ENCODE data around the gene PRKN.
"Not testable (repeated sequence)": the region's sequence is repeated elsewhere in the genome, so short reads cannot be mapped to it uniquely, and the experiment has no call there.

PRKN gene

DNA sequence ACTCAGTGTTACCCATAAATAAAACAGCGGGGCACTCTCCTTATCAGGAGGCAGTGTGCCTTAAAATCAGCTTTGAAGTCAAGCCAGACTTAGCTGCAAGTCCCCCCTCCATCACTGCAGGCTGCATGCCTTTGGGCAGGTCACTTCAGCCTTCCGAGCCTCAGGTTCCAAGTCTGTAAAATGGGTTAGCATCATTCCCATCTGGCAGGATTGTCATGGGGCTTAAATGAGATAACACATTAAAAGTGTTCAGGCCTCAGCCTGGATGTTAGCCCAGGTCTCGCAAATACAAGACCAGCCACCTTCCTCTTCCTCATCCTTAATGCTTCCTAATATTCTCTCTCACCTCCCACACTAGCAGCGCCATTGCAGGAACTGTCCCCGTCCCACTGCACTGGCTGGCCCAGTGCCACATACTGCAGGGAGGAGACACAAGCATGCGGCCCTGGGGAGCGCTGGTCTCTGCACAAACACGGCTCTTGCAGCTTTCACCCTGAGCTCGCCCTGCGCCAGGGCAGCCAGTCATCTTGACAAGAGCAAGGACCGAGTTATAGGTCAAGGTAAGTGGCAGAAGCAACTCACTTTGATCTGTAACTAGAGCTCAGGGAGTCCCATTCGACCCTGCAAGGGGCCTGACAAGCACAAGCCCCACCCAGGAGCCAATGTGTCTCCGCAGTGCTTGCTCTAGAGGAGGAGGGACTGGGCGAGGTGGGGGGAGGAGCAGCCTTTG lies 889.1 kb downstream of the PRKN start:
- no peak for DNase-seq (ENCODE audit: low read depth)

DNA sequence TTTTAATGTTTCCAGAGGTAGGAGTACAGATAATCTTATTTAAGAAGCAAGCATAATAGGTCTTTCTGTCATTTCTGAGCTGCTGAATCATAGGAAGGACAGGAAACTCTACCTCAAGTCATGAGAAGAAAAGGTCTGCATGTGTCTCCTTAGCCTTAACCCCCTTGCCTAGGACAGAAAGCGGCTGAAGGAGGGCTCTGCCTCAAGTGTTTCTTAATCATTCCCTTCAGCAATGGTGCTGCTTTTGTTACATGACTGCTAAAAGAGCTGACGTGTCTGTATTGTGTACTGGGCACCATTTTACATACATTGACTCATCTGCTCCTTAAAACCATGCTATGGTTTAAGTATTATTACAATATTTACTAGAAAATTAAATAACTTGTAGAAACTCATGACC lies 889.7 kb downstream of the PRKN start:
- no peak for DNase-seq (ENCODE audit: low read depth)

DNA sequence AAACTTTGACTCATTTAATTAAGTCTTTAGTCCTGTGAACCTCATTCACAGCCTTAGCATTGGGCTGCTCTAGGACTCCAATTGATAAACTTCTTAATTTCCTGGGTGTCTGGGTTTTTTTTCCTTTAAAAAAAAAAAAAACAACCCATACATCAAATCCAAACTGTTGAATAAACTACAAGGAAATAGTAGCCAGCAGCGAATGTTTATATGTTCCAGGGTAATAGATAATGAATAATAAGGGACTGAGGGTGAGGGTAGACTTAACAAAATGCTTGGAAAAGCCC lies 890.2 kb downstream of the PRKN start:
- DNase-seq (ENCODE audit: low read depth) = no peak

DNA sequence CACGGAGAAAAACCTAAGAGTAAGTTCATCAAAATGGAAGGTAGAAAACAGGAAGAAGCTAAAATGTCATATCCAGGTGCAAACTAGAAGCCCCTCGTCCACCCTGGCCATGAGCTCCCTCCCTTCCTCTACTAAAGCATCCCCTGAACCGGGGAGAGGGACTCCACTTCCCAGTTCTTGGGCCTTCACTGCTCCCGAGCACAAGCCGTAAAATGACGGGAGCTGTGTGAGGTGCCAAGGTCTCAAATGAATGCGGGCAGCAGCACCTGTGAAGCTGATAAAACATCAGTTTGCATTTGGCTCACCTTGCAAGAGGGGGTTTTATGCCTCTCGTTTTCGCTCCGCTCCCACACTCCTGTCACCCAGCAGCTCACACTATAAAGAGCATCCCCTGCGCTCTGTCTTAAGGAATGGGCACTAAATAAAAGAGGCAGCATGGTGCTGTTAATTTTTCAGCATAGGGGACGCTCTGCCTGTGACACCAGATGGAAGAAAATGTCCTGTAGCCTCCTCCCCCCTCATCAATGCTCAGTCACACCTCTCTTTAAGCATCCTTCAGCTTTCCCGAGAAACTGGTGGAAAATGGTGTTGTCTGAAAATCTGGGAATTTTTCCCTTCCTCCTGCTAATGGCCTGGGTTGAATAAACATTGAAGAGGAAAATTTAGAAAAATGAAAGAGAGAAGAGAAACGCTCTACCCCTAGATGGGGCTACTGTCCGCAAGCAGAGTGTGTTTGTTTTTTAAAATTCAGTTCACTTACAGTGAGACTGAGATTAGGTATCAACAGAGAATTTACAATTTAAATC lies 890.7 kb downstream of the PRKN start:
- DNase-seq (ENCODE audit: low read depth) = no peak

DNA sequence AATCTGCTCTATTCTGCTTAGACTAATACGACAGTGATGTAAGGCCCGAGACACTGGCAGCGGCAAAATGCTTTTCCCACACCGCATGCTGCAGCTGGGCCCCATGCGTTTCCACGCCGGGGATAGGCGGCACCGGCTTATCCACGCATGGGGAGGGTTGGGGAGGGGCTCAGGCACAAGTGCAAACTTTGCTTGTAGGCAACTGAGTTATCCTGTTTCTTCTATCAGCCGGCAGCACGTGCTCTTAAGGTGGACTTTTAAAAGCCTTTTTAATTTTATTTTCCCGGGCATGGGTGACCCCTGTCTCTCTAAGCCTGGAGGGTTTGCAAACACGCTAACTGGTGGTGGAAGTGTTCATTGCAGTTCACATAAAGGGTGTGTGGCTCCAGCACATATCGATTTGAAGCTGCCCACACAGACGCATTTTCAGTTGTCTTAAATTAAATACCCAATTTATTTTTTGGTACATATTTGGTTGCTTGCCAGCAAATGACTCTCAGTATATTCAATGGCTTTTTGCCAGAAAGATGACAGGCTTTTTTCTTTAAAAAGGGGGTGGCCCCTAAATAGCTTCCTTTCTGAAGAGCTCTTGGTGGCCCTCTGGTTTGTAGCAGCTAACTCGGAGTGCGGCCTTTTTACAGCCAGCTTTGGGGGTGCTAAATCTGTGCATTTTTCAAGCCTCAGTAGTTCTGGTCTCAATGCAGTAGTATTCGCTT lies 891.9 kb downstream of the PRKN start:
- DNase-seq (ENCODE audit: low read depth) = no peak

DNA sequence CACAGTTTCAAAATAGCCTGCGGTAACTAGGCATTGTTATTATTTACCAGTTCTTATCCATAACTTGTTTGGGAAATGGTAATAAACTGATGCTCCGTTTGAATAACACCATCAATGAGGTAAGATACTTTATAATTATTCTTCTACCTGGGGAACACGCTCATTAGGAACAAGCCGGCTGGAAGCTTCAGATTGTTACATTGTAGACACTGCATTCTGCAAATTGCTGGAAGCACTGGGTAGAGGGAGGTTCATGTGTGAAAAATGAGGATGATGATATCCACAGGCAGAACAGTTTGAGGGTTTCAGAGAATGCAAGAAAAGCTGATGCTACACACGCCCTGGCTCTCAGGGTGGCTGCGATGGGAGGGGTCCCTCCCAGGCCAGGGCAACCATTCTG lies 893.1 kb downstream of the PRKN start:
- DNase-seq (ENCODE audit: low read depth) = no peak

DNA sequence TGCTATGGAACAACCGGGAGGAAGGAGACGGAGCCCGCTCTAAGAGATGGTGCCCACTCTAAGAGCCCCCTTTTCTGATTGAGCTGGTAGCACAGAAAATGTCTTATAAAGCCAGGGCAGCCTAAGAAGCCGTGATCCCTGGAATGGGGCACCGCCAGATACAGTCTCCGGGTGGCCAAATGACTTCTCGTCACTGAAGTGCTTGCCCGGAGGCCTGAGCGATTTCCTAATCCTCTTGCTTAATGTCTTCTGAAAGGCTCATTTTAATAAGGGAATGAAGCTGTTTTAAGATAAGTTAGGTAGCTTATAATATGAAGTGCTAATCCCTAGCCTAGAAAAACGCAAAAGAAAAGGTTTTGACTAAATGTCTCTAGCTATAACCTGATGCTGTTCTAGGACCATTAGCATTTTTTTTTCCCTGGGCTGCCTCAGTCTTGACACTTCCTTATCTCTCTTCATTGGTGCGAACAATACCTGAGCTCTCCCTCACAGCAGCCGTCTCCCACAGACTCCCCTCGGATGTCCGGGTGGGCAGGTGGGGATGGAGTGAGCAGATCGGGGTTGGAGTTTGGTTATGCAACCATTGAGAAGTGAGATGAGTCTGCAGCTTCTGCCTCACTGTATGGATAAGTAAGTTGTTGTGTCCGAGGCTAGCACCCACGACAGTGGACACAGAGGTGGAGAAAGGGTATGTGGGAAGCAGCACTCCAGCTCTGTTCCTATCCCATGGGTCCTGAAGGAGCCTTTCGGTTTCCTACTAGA lies 894.3 kb downstream of the PRKN start:
- DNase-seq (ENCODE audit: low read depth) = no peak

DNA sequence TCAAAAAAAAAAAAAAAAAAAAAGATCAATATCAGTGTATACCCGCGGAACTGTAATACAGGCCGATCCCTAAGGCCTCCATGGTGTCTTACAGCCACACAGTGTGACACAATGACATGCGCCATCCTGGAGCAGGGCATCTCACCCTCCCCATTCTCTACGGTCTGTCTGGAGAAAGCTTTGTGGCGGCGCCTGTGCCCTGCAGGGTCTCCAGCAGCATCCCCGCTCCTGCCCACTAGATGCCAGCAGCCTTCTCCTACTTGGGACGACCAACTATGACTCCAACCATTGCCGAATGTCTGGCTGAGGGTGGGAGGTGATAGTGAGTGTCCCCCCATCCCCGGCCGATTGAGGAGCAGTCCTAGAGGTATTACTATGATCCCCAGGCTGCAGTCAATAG lies 894.9 kb downstream of the PRKN start:
- no peak for DNase-seq (ENCODE audit: low read depth)

DNA sequence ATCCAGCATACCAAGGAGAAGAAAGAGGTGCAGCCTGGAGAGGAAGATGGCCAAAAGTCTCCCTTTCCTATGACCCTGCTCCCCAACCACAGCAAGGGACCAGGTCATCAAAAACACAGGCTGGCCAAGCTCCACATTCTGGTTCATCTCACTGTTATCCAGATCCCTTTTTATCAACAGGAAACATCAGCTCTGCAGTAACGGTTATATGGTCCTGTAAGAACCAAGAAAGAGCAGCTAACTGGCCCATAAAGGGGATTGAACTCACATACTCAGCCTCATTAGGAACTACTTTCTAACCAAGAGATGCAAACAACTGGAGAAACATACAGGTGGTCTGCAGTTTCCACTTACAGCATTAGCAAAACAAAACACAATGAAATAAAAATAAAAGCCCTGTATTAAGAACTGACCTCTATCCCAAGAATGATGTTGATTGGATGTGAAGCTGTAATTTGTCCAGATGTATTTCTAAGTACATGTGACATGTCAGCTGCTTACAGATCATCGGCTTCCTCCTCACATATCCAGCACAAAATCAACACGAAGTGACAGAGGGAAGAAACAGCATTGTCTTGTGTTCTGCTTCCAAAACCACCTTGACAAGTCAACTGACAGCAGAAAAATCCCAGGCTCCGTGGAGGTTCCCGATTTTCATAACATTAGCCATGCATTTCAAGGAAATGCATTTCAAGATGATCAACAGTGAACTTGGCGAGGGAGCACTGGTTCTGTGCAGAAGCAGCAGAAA lies 896.5 kb downstream of the PRKN start:
- no peak for DNase-seq (ENCODE audit: low read depth)

DNA sequence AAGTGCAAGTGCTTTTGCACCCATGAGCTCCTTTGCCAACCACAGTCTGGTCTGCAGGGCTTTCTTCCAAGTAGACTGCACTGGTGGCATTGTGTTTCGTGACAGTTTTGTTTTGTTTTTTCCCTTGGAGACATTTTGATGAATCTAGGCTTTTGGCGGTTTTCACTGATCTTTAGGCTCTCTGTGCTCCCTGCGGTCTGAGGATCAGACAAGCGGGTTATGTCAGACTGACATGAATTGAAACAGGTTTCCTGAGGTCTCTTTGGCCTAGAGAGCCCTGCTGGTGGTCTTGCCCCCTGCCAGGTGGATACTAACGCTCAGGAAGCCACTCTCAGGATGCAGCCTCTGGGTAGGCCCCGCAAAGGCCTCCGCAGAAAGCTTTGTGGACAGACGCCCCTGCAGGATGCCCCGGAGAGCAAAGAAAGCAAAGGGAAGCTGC lies 898.3 kb downstream of the PRKN start:
- no peak for DNase-seq (ENCODE audit: low read depth)

DNA sequence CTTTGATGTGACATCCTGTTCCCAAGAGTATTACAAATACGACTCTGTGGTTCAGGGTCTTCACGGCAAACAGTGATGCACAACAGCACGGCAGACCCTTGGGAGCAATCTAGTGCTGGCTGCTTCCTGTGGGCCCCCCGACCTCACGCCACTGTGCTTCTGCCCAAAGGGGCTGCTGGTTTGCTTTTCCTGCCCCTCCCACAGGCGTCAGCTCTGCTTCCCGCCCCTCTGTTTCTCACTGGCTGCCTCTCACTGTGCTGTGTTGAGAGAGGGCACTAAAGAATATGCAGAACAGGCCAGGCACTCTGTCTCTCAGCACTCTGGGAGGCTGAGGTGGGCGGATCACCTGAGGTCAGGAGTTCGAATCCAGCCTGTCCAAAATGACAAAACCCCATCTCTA lies 899.2 kb downstream of the PRKN start:
- DNase-seq (ENCODE audit: low read depth) = no peak

DNA sequence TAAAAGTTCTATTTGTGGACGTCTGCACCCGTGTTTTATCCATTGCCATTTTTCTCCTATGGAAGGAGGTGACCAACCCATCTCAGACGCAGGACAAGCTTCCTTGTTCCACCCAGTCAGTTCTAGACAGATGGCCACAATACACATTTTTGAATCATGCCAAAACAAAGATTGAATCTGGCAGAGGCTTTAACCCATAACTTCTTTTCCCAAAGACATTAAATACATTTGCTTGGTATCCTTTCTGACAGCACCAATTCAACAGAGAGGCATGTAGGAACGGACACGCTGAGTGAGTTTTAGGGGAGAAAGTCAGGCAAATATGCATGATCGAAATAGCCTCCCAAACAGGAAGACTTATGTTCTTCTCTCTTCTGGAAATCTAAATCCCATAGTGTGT lies 901.1 kb downstream of the PRKN start:
- no peak for DNase-seq (ENCODE audit: low read depth)

DNA sequence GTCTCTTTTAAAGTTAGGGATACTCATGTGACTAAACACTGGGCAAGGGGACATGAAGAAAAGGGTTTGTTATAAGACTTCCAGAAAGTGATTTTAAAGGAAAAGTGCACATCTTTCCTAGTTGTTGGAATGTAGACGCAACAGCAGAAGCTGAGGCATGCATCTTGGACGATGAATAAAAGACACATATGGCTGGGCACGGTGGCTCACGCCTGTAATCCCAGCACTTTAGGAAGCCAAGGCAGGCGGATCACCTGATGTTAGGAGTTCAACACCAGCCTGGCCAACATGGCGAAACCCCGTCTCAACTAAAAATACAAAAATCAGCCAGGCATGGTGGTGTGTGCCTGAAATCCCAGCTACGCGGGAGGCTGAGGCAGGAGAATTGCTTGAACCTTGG lies 905.4 kb downstream of the PRKN start:
- not testable (repeated sequence) for DNase-seq (ENCODE audit: low read depth)

DNA sequence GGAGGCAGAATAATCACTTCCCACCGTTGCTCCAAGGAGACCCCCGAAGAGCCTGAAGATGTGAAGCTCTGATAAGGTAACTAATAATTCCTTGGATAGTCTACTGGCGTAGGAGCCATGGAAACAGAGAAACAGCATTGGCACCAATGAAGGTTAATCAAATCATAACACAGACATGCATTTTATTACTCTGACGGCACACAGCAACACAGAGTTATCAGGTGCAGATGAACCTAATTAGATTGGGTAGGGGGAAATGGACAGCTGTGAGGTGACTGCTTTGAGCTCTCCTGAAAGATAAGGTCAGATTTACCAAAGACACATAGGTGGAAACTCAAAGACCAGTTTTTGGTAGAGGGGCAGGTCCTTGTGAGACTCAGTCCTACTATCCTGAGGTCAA lies 909.7 kb downstream of the PRKN start:
- DNase-seq (ENCODE audit: low read depth) = no peak

DNA sequence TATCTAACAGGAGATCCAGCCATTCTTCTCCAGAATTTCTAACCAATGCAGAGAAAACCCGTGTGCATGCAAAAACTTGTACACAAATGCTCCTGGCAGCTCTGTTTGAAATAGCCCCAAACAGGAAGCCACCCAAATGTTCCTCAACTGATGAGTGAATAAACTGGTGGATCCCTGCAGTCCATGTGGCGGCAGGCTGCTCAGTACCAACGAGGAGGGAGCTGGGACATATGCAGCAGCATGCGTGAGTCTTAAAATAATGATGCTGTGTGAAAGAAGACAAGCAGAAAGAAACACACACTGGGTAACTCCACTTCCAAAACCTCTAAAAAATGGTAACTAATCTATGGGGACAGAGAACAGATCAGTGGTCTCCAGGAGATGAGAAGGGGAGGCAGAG lies 911.6 kb downstream of the PRKN start:
- DNase-seq (ENCODE audit: low read depth) = no peak

DNA sequence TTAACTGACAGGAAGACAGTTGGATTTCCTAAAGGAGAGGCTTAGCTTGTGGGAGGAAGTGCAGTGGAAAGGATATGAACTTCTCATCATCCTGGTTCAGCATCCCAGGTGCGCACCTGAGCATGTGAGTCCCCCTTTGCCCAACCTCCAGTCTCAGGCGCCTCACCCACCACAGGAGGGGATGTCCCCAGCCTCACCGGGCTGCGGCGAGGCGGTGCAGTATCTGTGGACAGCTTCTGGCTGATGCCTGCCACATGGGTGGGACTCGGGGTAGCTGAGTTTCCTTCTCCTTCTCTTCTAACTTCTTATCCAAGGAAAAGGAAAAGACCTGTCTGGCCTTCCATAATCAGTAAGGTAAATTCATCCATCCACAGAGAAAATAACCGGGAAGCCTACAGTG lies 914.4 kb downstream of the PRKN start:
- DNase-seq (ENCODE audit: low read depth) = no peak

DNA sequence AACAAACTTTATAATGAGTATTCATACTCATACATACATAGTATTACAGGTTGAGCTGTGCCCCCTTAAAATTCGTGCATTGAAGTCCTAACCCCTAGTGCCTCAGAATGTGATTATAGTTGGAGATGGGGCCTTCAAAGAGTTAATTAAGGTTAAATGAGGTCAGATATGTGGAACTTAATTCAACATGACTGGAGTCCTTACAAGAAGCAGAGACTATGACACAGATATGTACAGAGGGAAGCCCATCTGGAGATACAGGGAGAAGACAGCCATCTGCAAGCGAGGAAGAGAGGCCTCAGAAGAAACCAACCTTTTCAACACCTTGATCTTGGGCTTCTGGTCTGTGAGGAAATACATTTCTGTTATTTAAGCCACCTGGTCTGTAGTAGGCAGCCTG lies 917.6 kb downstream of the PRKN start:
- no peak for DNase-seq (ENCODE audit: low read depth)

DNA sequence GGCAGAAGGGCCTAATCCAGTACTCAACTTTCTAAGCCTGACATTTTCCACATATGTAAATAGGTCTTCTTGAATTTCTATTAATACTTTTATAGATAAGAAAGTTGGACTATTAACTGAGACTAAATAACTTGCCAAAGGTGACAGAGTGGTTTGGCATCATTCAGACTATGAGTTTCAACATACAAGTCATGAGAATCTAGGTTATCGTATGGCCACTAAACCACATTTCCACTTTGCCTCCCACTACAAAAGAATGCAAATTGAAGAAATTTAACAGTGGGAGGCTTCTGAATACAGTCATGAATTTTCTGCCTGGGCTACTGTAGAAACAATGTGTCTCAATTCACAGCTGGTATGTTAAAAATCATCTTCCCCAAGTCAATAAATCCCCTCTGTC lies 922.7 kb downstream of the PRKN start:
- DNase-seq (ENCODE audit: low read depth) = no peak

DNA sequence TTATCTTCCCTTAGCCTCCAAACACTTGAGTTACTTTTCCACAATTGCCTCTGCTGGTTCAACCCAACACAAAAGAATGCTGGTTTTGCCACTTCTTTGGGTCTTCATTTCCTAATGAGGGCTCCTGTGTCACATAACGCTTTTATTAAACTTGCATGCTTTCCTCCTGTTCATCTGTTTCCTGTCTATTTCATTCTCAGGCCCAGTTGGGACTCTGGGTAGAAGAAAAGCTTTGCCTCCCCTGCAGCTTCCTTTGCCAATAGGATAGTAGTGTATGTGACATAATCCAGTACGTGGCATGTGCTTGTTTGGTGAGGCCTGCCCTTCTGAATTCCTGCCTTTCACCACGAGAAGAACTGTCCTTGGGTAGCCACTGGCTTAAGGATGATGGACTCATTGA lies 924.4 kb downstream of the PRKN start:
- no peak for DNase-seq (ENCODE audit: low read depth)

DNA sequence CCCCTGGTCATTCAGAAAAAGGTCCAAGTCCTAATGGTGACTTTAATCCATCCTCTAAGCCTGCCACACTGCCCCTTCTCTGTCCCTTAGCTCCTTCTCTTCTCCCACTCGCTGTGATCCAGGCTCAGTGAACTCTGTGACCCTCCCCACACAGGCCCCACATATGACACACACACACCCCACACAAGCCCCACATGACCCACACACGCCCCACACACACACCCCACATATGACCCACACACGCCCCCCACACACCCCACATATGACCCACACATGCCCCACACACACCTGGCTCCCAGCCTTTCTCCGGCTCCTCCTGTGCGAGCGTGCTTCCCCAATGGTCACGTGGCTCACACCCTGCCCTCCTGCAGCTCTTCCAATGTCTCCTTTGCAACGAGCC lies 925.3 kb downstream of the PRKN start:
- DNase-seq (ENCODE audit: low read depth) = no peak

DNA sequence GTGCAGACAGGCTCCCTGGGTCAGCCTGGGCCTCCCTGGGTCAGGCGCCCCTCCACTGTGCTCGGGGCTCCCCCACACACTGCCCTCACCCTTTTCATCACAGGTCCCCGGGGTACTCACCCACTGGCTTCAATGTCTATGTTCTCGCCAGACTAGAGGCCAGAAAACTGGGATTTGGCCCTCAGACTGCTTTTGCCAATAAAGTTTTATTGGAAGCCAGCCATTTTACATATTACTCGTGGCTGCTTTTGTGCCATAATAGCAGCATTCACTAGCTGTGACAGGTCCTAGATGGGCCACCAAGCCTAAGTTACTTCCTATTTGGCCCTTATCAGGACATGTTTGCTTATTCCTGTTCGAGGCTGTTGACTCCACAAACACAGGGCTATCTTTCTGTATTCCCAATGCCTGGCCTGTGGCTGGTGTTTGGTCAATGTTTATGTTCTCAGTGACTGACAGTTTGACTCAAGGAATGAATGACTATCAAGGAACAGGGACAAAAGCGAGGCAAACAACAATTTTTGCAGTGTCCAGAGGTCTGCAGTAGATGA lies 928.6 kb downstream of the PRKN start:
- DNase-seq (ENCODE audit: low read depth) = no peak

DNA sequence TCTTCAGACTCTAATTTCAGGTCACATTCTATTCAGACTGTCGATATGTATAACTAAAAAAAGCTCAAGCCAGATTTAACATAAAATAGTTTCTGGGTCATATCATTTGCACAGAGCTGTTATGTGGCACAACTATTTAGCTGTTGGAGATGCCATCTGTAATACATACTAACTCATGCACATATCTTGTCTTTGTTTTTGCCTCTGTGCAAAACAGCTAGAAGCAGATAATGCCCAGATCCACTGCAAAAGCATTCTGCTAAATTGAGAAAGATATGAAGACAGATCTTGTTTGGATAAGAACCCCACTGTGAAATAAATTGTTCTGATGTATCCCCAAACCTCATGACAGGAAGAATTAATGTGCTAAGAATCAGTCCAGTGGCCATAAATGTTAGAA lies 930.9 kb downstream of the PRKN start:
- no peak for DNase-seq (ENCODE audit: low read depth)

Data from stimulated activated CD8-positive, alpha-beta memory T cell treated with anti-CD3 and anti-CD28 coated beads, Interleukin-12 subunit alpha, Interleukin-12 subunit beta, amount 100 ng/mL, for 1 hour (primary cell).